ENCODE results near the gene ARAP3.
"Not testable (repeated sequence)": the region's sequence is repeated elsewhere in the genome, so short reads cannot be mapped to it uniquely, and the experiment has no call there.

The ARAP3 gene

DNA sequence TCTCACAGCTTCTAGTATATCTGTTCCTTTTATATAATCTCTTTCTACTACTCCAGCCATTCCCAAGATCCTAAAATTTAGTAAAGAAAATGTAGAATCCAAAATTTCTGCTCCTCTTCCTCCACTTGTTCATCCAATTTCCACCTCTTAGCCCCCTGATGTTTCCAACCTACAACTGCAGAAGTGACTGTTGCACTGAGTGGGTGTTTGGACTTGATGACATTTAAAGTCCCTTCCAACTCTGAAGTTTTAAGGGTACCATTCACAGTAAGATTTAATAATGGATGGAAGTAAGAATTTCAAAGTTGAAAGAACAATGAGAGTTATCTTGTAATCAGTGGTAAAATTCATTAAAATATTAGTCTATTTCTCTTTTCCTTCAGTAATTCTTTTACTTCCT lies 68.7 kb downstream of the ARAP3 start:
- no peak for DNase-seq (ENCODE audit: low read depth, low spot score)

DNA sequence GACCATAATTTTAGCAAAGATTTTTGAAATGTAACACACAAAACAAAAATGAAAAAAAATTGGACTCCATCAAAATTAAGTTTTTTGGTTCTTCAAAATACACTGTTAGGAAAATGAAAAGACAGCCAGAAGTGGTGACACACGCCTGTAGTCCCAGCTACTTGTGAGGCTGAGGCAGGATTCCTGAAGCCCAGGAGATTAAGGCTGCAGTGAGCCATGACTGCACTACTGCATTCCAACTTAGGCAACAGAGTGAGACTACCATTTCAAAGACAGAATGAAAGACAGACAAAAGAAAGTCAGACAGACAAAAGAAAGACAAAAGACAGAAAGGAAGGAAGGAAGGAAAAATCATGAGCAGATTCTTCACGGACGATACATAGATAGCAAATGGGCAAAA lies 70.7 kb downstream of the ARAP3 start:
- no peak for DNase-seq (ENCODE audit: low read depth, low spot score)

DNA sequence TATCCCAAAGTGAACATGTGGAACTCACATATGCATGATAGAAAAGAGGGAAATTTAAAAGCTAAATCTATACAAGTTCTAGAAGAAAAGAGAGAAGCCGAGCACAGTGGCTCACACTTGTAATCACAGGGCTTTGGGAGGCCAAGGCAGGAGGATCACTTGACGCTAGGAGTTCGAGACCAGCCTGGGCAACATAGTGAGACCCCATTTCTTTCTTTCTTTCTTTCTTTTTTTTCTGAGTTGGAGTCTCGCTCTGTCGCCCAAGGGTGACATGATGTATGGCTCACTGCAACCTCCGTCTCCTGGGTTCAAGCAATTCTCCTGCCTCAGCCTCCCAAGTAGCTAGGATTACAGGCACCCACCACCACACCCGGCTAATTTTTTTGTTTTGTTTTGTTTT lies 72.1 kb downstream of the ARAP3 start:
- DNase-seq (ENCODE audit: low read depth, low spot score), result not testable (repeated sequence)

DNA sequence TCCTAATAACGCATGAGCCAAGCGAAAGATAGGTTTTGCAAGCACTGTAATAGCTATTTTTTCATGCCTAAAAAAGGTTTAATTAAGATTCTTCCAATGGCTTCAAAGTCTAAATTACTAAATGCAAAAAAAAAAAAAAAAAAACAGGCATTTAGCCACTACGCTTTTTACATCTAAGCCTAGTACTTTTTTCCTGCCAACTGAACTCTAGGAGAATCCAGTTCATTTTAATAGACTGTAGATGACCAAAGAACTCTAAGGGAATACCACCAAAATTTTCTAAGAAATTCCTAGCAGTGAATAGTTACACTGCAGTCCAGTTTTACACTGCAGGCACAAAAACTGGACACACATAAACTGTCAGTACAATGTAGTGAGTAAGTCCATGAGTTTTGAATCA lies 73.0 kb downstream of the ARAP3 start:
- no peak for DNase-seq (ENCODE audit: low read depth, low spot score)

DNA sequence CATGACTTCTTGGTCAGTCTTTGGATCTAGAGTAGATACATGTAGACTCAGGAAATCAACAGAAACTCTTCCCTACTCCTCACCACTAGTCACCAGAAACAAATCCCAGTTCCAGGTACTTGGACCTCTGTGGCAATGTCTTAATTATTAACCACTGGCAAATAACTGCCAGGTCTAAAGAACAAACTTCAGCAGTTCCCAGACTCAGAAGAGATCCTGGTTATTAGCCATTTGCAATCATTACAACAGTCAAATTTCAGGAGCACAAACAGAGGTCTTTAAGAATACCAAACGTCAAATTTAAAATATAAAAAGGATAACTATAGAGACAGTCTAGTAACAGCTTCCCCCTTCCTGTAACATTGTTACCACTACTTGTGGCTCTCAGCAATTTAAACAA lies 73.5 kb downstream of the ARAP3 start:
- DNase-seq (ENCODE audit: low read depth, low spot score), result no peak

DNA sequence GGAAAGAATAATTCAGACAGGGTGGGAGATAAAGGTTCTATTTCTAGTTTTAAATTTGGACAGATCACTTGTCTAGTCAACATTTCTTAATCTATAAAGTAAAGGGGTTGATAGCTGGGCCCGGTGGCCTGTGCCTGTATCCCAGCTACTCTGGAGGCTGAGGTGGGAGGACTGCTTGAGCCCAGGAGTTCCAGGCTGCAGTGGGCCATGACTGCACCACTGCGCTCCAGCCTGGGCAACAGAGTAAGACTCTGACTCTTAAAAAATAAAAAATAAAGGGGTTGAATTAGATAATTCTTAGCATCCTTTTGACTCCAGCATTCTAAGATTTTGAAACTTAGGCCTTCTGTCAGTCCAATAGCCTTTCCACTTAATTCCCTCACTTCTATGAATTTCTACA lies 74.0 kb downstream of the ARAP3 start:
- no peak for DNase-seq (ENCODE audit: low read depth, low spot score)

DNA sequence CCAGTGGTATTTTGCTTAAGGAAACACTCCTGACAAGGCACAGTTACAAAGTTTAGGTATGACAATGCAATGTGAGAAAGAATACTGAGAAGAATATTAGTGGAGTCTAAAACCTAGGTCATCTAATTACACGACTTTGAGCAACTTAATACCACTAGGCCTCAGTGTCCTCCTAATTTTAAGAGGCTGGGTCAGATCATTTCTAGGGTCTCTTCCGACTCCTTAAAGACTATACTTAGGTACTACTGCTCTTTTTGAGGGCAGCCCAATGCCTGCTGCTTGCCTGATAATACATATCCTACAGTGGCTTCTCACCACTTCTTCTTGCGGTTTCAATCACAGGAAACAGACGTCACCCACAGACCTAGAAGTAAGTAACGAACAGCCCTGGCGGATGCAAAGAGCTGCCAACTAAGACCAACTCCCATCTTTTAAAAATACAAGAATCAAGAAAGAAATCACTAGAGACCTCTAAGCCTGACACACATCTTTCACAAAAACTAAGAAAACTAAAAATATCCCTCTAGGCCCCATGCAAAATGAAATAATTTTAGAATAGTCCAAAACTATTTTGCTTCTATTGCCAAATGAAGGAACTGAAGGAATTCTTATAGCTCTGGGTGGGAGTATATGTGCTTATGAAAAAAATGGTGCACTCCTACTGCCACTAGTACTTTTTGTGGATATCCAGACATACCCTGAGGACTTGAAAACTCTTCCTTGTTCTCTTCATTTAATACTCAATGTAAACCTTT lies 76.3 kb downstream of the ARAP3 start:
- no peak for DNase-seq (ENCODE audit: low read depth, low spot score)

DNA sequence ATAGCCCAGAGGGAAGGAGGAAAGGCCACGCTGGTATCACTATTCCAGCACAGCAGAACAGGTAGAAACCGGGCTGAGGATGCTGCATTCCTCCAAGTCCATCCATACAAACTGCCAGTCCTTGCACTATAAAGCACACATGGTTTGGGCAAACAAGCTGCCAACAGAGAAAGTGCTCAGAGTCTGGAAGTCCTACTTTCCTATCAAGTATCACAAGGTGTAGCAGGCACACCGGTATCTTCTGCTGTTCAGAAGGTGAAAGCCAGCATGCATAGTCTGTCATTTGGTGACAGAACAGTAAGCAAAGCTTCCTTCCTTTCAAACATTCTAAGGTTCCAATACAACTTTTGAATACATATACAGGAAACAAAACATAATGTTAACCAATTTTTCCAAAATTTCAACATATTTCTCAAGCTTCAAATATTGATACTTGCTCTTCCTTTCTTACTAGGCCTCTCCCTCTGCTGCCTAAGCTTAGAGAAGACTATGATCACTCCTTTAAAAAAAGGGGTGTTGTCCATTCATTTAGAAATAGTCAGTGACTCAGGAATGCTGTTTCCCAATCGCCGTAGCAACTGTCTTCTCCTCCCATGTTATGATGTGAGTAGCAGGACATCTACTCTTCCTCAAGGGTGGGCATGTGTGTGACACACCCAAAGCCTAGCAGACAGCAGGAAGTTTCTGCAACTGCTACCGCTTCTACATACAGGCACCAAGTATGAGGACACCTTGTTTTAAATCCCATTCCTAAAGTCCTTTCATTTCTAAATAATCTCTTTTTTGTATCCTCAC lies 77.9 kb downstream of the ARAP3 start:
- no peak for DNase-seq (ENCODE audit: low read depth, low spot score)

Data from brain pericyte (primary cell).